ENCODE data around the gene ERBB2. TPM values are rescaled to one million over a fixed set of nuclear protein-coding genes. Genes with fewer than 3 reads are reported as not detected.

ERBB2 gene
- total RNA-seq, 1 donor from 2014 or later, result 7.1 TPM

DNA sequence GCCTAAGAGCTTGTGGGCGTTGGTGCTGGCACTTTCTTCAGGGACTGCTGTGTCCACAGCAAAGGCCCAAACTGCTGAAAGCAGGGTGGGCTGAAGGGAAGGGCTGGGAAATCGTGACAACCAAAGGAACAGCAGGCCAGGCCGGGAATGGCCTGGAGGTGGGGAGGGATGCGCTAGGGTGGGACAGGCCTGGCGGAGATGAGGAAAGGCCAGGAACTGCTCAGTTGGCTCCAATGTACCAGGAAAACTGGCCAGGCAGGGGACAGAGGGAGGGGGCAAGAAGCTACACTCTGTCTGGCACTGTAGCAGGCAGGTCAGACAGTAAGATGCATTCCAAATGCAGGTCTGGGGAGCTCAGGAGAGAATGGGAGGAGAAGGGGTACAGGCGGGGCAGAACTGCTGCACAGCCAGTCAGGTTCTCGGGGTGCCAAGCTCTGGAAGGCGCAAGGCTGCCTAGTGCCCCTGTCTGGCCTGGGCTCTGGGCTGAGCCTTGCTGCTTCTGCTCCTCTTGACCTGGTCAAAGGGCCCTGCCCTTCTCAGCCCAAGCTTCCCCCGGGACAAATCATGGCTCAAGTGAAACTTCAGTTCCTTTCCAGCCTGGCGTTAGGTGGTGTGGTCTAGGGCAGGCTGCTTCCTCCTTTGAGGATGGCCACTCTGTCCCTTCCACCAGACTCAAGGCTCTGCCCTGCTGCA lies 24.3 kb upstream of the ERBB2 start:
- H3K9me3 Mint-ChIP-seq, result no peaks in the 10 kb centered on the region
- ATAC-seq (ENCODE audit: low read depth) (no peak), DNase-seq (no peak)
- no peaks in the 10 kb centered on the region for H3K27me3 Mint-ChIP-seq
- intact Hi-C loops (cut with micrococcal nuclease), result loop anchor here (1.0 kb wide), 1 partner anchor 8 kb away; no protein-coding TSS in a partner anchor
- H3K36me3 Mint-ChIP-seq (ENCODE audit: low read depth), result peaks cover 3% of the 10 kb centered on the region
- peaks cover 81% of the 10 kb centered on the region for H3K4me1 Mint-ChIP-seq
- CTCF ChIA-PET, result interaction anchor here (1.0 to 2.2 kb wide), 6 partner anchors 10 to 56 kb away, joined by 3 to 9 read pairs (median 4); partner anchors contain the start of genes PGAP3 and TCAP
- POLR2A ChIA-PET, result interaction anchor here (0.6 to 3.0 kb wide), 7 partner anchors 10 to 147 kb away, joined by 3 to 23 read pairs (median 5); partner anchors contain the start of genes MIEN1, PGAP3 and TCAP
- peak overlapping the region; percentile 90 for H3K27ac Mint-ChIP-seq
- TF ChIP-seq, protein P1, sequence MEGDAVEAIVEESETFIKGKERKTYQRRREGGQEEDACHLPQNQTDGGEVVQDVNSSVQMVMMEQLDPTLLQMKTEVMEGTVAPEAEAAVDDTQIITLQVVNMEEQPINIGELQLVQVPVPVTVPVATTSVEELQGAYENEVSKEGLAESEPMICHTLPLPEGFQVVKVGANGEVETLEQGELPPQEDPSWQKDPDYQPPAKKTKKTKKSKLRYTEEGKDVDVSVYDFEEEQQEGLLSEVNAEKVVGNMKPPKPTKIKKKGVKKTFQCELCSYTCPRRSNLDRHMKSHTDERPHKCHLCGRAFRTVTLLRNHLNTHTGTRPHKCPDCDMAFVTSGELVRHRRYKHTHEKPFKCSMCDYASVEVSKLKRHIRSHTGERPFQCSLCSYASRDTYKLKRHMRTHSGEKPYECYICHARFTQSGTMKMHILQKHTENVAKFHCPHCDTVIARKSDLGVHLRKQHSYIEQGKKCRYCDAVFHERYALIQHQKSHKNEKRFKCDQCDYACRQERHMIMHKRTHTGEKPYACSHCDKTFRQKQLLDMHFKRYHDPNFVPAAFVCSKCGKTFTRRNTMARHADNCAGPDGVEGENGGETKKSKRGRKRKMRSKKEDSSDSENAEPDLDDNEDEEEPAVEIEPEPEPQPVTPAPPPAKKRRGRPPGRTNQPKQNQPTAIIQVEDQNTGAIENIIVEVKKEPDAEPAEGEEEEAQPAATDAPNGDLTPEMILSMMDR (IDR thresholded peaks at IDR 0.05), result no peak
- peak overlapping the region; percentile 41 for H3K4me3 Mint-ChIP-seq

DNA sequence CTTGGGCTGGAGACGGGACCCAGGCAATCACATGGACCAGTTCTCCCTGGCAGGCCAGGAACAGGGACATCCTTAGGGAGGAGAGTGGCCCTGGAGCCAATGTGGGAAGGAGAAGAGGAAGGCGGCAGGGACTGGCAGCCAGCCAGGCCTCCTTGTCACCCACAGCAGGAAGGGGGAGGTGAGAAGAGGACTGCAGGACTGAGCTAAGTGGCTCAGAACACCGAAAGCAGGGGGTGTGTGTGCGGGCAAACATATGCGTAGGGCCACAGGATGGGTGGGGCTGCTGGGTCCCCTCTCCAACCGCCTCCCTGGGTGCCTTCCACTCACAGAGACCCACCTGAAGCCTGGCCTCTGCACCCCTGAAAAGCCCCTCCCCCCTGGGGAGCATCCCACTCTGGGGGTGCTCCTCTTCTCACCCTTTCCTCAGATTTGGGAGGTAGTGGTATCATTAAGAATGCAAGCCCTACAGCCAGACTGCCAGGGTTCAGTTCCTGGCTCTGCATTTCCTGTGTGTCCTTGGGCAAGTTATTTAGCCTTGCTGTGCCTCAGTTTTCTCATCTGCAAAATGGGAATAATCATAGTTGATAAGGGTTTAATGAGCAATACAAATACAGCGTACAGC lies 23.6 kb upstream of the ERBB2 start:
- ChIA-PET POLR2A (interaction anchor here (0.6 to 3.0 kb wide), 5 partner anchors 8 to 146 kb away, joined by 3 to 23 read pairs (median 13); partner anchors contain the start of genes MIEN1, PGAP3 and PNMT), CTCF (interaction anchor here (1.0 to 2.2 kb wide), 5 partner anchors 11 to 54 kb away, joined by 3 to 9 read pairs (median 4); partner anchors contain the start of genes PGAP3 and TCAP)
- DNase-seq (no peak), ATAC-seq (ENCODE audit: low read depth) (peak; percentile 51)
- no peaks in the 10 kb centered on the region for H3K9me3 Mint-ChIP-seq
- intact Hi-C loops (cut with micrococcal nuclease), result loop anchor here (1.0 kb wide), 1 partner anchor 9 kb away; no protein-coding TSS in a partner anchor
- H3K4me1 Mint-ChIP-seq, result peaks cover 87% of the 10 kb centered on the region
- peak overlapping the region; percentile 90 for H3K27ac Mint-ChIP-seq
- H3K36me3 Mint-ChIP-seq (ENCODE audit: low read depth), result peaks cover 6% of the 10 kb centered on the region
- no peaks in the 10 kb centered on the region for H3K27me3 Mint-ChIP-seq
- TF ChIP-seq, protein P1 (IDR thresholded peaks at IDR 0.05), result no peak
- peak overlapping the region; percentile 29 for H3K4me3 Mint-ChIP-seq

DNA sequence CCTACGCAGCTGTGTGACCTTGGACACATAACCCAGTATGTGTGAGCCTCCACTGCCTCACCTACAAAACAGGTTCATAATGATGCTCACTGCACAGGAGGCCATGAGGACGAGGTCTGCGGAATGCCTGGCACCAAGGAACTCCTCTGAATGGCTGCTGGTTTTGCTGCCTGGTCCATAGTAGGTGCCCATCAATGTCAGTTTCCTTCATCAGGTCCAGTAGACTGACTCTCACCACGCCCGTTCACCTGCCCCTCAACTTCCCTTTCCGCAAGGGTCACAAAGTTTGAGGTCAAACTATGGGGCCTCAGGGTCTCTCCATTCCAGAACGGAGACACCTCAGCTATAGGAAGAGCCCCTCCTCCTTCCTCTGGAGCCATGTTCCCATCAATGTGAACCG lies 22.8 kb upstream of the ERBB2 start:
- H3K36me3 Mint-ChIP-seq (ENCODE audit: low read depth), result peaks cover 6% of the 10 kb centered on the region
- intact Hi-C loops (cut with micrococcal nuclease), result no loop called here
- ChIA-PET CTCF (interaction anchor here (1.4 kb wide), 1 partner anchor 9 kb away, joined by 4 read pairs; the partner anchor contains the start of gene PNMT), POLR2A (interaction anchor here (1.3 to 3.0 kb wide), 3 partner anchors 9 to 11 kb away, joined by 8 to 23 read pairs (median 13); partner anchors contain the start of genes PGAP3 and PNMT)
- no peaks in the 10 kb centered on the region for H3K9me3 Mint-ChIP-seq
- H3K4me1 Mint-ChIP-seq, result peaks cover 84% of the 10 kb centered on the region
- DNase-seq, result no peak
- peak overlapping the region; percentile 90 for H3K27ac Mint-ChIP-seq
- no peaks in the 10 kb centered on the region for H3K27me3 Mint-ChIP-seq
- TF ChIP-seq, protein P1 (IDR thresholded peaks at IDR 0.05), result no peak
- no peak for ATAC-seq (ENCODE audit: low read depth)
- peak overlapping the region; percentile 16 for H3K4me3 Mint-ChIP-seq

DNA sequence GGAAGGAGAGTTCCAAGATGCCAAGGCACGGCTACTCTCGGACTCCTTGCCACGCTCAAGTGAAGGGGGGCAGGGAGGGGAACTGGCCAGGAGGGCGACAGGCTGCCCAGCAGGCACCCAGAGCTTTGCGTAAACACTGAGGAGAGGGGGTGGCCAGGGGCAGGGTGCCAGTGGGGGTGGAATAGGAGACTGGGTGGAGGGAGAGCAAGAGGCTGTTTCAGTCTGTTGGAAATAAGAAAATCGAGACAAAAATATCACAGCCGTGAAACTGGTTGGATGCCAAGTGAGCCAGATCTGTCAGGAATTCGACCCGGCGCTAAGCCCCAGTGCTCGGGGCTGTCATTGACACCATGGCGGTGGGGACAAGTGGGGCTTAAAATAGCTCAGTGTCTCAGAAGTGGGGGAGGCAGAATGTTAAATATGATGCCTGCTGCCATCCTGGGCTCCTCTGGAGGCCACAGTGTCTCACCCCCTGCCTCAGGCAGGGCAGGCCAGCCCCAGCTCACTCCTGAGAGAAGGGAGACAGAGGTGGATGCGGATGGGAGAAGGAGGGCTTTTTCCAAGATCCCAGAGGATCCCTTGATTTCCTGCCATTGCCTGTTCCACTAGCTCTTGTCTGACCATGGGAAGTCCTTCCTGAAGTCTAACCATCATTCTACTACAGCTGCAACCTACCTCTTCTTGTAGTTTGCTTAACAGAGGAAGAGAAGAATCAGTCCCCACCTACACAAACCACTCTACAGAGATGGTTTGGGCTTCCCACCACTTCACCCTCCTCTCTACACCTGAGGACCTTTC lies 22.1 kb upstream of the ERBB2 start:
- peaks cover 6% of the 10 kb centered on the region for H3K36me3 Mint-ChIP-seq (ENCODE audit: low read depth)
- ChIA-PET CTCF (interaction anchor here (1.1 to 1.4 kb wide), 3 partner anchors 9 to 56 kb away, joined by 3 to 4 read pairs (median 3); partner anchors contain the start of gene PNMT), POLR2A (interaction anchor here (0.6 to 2.0 kb wide), 3 partner anchors 9 to 1354 kb away, joined by 3 to 13 read pairs (median 8); partner anchors contain the start of genes PGAP3 and PNMT)
- H3K27ac Mint-ChIP-seq, result peak overlapping the region; percentile 90
- intact Hi-C loops (cut with micrococcal nuclease), result no loop called here
- no peak for DNase-seq
- no peak for ATAC-seq (ENCODE audit: low read depth)
- no peaks in the 10 kb centered on the region for H3K9me3 Mint-ChIP-seq
- H3K4me1 Mint-ChIP-seq, result peaks cover 79% of the 10 kb centered on the region
- no peaks in the 10 kb centered on the region for H3K27me3 Mint-ChIP-seq
- TF ChIP-seq, protein P1 (IDR thresholded peaks at IDR 0.05), result no peak
- H3K4me3 Mint-ChIP-seq, result no peak overlapping the region
